ENCODE results near the gene CTH. TPM values are rescaled to one million over a fixed set of nuclear protein-coding genes. Genes with fewer than 3 reads are reported as not detected.
"Not testable (repeated sequence)": the region's sequence is repeated elsewhere in the genome, so short reads cannot be mapped to it uniquely, and the experiment has no call there.

Gene CTH
- 1 to 10 TPM in 4 of 6 donors, under 1 TPM in 1, not detected in 1; 0.74 to 2.2 (median 1.7) TPM for polyA plus RNA-seq (ENCODE audit: low read depth in 6 of 6)

GRCh38 chr1:70410604-70411359, at the start of gene CTH:
Gene CTH (plus strand): TSS chr1:70411268. CDS start chr1:70411416, 148 bp downstream.
- peak within 1 kb of the TSS; percentile 91 to 98 (median 97) for H3K27ac Mint-ChIP-seq
- H3K9me3 Mint-ChIP-seq, result no peaks in the 10 kb centered on the region
- peak within 1 kb of the TSS; percentile 92 to 99 (median 97) for H3K4me3 Mint-ChIP-seq

GRCh38 chr1:70361727-70362398, 49.2 kb upstream of the CTH start:
- no peak overlapping the region for H3K4me3 Mint-ChIP-seq
- peaks cover 0 to 3% of the 10 kb centered on the region in 2 donors for H3K36me3 Mint-ChIP-seq
- no peaks in the 10 kb centered on the region for H3K27me3 Mint-ChIP-seq
- no peak for DNase-seq
- no peak for ATAC-seq (ENCODE audit: low read depth in 2 of 2)
- no peaks in the 10 kb centered on the region for H3K9me3 Mint-ChIP-seq
- H3K4me1 Mint-ChIP-seq, result no peaks in the 10 kb centered on the region
- H3K27ac Mint-ChIP-seq, result peak overlapping the region in 2 of 6 donors; percentile 36 to 56

More at GRCh38 chr1:70410604-70411359, at the start of gene CTH:
- Mint-ChIP-seq H3K27me3 (peaks cover 11 to 13% (median 12%) of the 10 kb centered on the region in 3 donors), H3K4me1 (peaks cover 4 to 30% (median 16%) of the 10 kb centered on the region in 3 donors), H3K36me3 (no peaks in the 10 kb centered on the region)
- ATAC-seq (ENCODE audit: low read depth in 2 of 2) (peak; percentile 93), DNase-seq (peak; percentile 93)

- Mint-ChIP-seq H3K4me1 (no peaks in the 10 kb centered on the region), H3K36me3 (peaks cover 0 to 7% of the 10 kb centered on the region in 2 donors), H3K27ac (no peak overlapping the region), H3K27me3 (no peaks in the 10 kb centered on the region), H3K4me3 (no peak overlapping the region), H3K9me3 (no peaks in the 10 kb centered on the region)
- ATAC-seq (ENCODE audit: low read depth in 2 of 2) (no peak), DNase-seq (no peak)
Measured at GRCh38 chr1:70364439-70364838, 46.6 kb upstream of the CTH start.

DNA sequence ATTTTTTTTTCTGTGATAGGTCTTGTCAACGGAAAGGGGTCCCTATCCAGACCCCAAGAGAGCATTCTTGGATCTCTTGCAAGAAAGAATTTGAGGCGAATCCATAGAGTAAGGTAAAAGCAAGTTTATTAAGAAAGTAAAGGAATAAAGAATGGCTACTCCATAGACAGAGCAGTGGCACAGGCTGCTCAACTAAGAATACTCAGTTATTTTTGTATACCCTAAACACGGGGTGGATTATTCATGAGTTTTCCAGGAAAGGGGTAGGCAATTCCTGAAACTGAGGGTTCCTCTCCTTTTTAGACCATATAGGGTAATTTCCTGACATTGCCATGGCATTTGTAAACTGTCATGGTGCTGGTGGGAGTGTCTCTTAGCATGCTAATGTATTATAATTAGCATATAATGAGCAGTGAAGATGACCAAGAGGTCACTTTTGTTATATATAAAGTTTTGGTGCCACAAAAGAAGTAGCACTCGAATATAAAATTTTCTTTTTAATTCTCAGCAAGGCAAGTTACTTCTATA, 44.6 kb upstream of the CTH start:
- not testable (repeated sequence) for ATAC-seq (ENCODE audit: low read depth in 2 of 2); H3K4me1 Mint-ChIP-seq; DNase-seq; H3K36me3 Mint-ChIP-seq; H3K9me3 Mint-ChIP-seq; H3K27ac Mint-ChIP-seq; H3K4me3 Mint-ChIP-seq; H3K27me3 Mint-ChIP-seq

DNA sequence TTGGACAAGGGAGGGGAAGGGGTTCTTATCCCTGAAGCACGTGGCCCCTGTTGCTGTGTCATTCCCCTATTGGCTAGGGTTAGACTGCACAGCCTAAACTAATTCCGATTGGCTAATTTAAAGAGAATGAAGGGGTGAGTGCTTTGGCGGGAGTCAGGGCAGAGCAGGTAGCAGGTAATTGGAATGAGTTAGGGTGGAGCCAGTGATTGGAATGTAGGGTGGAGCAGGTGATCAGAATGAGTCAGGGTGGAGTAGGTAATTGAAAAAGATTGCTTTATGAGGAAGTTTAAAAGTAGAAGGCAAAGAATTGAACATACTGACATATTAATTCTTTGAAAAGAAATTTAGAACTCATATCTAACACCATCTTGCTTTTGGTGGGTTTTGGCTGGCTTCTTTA, 44.1 kb upstream of the CTH start:
- H3K4me3 Mint-ChIP-seq; H3K36me3 Mint-ChIP-seq; DNase-seq; ATAC-seq (ENCODE audit: low read depth in 2 of 2); H3K27ac Mint-ChIP-seq; H3K27me3 Mint-ChIP-seq; H3K4me1 Mint-ChIP-seq; H3K9me3 Mint-ChIP-seq: not testable (repeated sequence)

- not testable (repeated sequence) for H3K36me3 Mint-ChIP-seq; H3K4me3 Mint-ChIP-seq; H3K4me1 Mint-ChIP-seq; H3K9me3 Mint-ChIP-seq; H3K27me3 Mint-ChIP-seq; H3K27ac Mint-ChIP-seq; ATAC-seq (ENCODE audit: low read depth in 2 of 2); DNase-seq
Measured at GRCh38 chr1:70367397-70367796, 43.7 kb upstream of the CTH start.

DNA sequence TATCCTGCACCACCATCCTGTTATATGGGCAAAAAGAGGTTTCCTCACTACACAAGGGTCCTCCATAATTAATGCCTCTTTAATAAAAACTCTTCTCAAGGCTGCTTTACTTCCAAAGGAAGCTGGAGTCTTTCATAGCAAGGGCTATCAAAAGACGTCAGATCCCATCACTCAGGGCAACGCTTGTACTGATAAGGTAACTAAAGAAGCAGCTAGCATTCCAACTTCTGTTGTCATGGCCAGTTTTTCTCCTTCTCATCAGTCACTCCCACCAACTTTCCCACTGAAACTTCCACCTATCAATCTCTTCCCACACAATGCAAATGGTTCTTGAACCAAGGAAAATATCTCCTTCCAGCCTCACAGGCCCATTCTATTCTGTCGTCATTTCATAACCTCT, 39.5 kb upstream of the CTH start:
- H3K36me3 Mint-ChIP-seq; H3K27me3 Mint-ChIP-seq; ATAC-seq (ENCODE audit: low read depth in 2 of 2); DNase-seq; H3K4me1 Mint-ChIP-seq; H3K9me3 Mint-ChIP-seq; H3K4me3 Mint-ChIP-seq; H3K27ac Mint-ChIP-seq: not testable (repeated sequence)

DNA sequence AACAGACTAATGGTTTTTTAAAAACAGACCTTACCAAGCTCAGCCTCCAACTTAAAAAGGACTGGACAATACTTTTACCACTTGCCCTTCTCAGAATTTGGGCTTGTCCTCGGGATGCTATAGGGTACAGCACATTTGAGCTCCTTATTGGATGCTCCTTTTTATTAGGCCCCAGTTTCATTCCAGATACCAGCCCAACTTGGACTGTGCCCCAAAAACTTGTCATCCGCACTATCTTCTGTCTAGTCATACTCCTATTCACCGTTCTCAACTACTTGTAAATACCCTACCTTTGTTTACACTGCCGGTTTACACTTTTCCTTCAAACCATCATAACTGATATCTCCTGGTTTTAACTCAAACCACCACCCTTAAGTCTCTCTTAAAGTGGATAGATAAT, 38.6 kb upstream of the CTH start:
- ATAC-seq (ENCODE audit: low read depth in 2 of 2) (no peak), DNase-seq (no peak)
- no peaks in the 10 kb centered on the region for H3K4me1 Mint-ChIP-seq
- no peaks in the 10 kb centered on the region for H3K9me3 Mint-ChIP-seq
- no peak overlapping the region for H3K27ac Mint-ChIP-seq
- H3K4me3 Mint-ChIP-seq, result no peak overlapping the region
- no peaks in the 10 kb centered on the region for H3K27me3 Mint-ChIP-seq
- H3K36me3 Mint-ChIP-seq, result no peaks in the 10 kb centered on the region

GRCh38 chr1:70373580-70373979, 37.5 kb upstream of the CTH start:
- H3K9me3 Mint-ChIP-seq; ATAC-seq (ENCODE audit: low read depth in 2 of 2); H3K4me1 Mint-ChIP-seq; H3K27ac Mint-ChIP-seq; H3K27me3 Mint-ChIP-seq; DNase-seq; H3K36me3 Mint-ChIP-seq; H3K4me3 Mint-ChIP-seq: not testable (repeated sequence)

DNA sequence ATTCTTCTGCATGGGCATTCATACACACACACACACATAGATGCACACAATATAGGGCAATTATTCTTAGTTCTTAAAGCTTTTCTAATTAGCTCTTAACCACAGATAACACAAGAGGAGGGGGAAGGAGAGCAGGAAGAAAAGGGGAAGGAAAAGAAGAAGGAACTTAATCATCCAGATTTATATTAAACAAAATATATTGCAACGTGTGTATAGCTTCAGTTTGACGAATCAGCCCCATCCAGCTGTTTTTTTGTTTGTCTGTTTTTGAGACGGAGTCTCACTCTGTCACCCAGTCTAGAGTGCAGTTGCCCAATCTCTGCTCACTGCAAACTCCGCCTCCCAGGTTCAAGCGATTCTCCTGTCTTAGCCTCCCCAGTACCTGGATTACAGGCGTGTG, 34.9 kb upstream of the CTH start:
- Mint-ChIP-seq H3K27ac (no peak overlapping the region), H3K27me3 (no peaks in the 10 kb centered on the region), H3K4me3 (no peak overlapping the region), H3K36me3 (no peaks in the 10 kb centered on the region), H3K9me3 (no peaks in the 10 kb centered on the region), H3K4me1 (no peaks in the 10 kb centered on the region)
- DNase-seq (no peak), ATAC-seq (ENCODE audit: low read depth in 2 of 2) (no peak)

DNA sequence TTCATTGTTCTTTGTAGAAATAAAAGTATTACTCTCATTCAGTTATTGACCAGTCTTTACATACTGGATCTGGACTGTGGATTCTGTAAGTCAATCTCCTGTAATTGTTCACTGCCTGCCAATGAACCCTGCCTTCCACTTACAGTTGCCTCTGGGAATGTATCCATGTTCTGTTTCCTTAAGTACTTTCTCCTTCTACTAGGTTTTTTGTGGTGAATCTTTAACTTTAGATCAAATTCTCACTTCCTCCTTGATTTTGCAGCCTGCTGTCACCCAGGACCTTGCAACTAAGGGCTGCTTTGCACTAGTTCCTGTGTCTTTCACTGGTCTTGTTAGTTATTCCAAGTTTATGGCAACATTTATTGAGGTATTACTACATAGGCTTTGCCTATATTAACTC, 28.4 kb upstream of the CTH start:
- Mint-ChIP-seq H3K4me1 (no peaks in the 10 kb centered on the region), H3K4me3 (no peak overlapping the region), H3K27me3 (peaks cover 0 to 15% (median 0%) of the 10 kb centered on the region in 3 donors), H3K27ac (peak overlapping the region in 2 of 6 donors; percentile 2 to 37), H3K9me3 (peaks cover 0 to 2% (median 0%) of the 10 kb centered on the region in 7 donors), H3K36me3 (no peaks in the 10 kb centered on the region)
- DNase-seq, result no peak
- no peak for ATAC-seq (ENCODE audit: low read depth in 2 of 2)

GRCh38 chr1:70383483-70383882, 27.6 kb upstream of the CTH start:
- DNase-seq (no peak), ATAC-seq (ENCODE audit: low read depth in 2 of 2) (no peak)
- Mint-ChIP-seq H3K4me3 (no peak overlapping the region), H3K27me3 (peaks cover 0 to 21% (median 6%) of the 10 kb centered on the region in 3 donors), H3K4me1 (no peaks in the 10 kb centered on the region), H3K27ac (no peak overlapping the region), H3K9me3 (peaks cover 0 to 2% (median 0%) of the 10 kb centered on the region in 7 donors), H3K36me3 (no peaks in the 10 kb centered on the region)

DNA sequence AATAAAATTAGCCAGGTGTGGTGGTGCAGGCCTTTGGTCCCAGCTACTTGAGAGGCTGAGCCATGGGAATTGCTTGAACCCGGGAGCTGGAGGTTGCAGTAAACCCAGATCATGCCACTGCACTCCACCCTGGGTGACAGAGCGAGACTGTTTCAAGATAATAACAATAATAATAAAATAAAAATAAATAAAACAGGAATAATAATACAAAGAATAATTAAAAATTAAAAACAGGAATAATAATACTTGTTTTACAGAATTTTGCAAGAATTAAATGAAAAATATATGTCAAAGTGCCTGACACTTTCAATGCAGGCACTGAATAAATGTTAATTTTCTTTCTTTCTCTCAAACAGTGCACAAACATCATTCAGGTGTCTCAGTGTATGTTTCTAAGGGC, 26.5 kb upstream of the CTH start:
- DNase-seq, result no peak

DNA sequence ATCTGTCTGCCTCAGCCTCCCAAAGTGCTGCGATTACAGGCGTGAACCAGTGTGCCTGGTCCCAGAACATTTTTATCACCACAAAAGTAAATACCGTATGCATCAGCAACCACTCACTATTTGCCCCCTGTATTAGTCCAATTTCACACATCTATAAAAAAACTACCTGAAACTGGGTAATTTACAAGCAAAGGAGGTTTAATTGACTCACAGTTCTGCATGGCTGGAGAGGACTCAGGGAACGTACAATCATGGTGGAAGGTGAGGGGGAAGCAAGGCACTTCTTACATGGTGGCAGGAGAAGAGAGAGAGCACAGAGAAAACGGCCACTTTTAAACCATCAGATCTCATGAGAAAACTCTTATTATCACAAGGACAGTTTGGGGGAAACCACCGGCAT, 25.6 kb upstream of the CTH start:
- Mint-ChIP-seq H3K36me3 (no peaks in the 10 kb centered on the region), H3K27ac (peak overlapping the region in 1 of 6 donors; percentile 34), H3K27me3 (peaks cover 10 to 35% (median 18%) of the 10 kb centered on the region in 3 donors), H3K4me1 (no peaks in the 10 kb centered on the region), H3K9me3 (peaks cover 0 to 2% (median 0%) of the 10 kb centered on the region in 7 donors), H3K4me3 (no peak overlapping the region)
- ATAC-seq (ENCODE audit: low read depth in 2 of 2), result no peak
- no peak for DNase-seq

More for the DNA sequence above, 26.5 kb upstream of the CTH start:
- H3K4me1 Mint-ChIP-seq, result no peaks in the 10 kb centered on the region
- no peak for ATAC-seq (ENCODE audit: low read depth in 2 of 2)
- no peaks in the 10 kb centered on the region for H3K36me3 Mint-ChIP-seq
- peaks cover 6 to 31% (median 15%) of the 10 kb centered on the region in 3 donors for H3K27me3 Mint-ChIP-seq
- H3K27ac Mint-ChIP-seq, result no peak overlapping the region
- H3K9me3 Mint-ChIP-seq, result peaks cover 0 to 2% (median 0%) of the 10 kb centered on the region in 7 donors
- no peak overlapping the region for H3K4me3 Mint-ChIP-seq
